CD14-positive monocyte (primary cell): ENCODE measurements around the gene APOBEC3A. TPM values are rescaled to one million over a fixed set of nuclear protein-coding genes. Genes with fewer than 3 reads are reported as not detected.

Experiments
- DNase-seq, 3 donors: peaks; one replicate each; pipeline ENCODE4 v3.0.0-alpha.2; 2011 to 2022
- H2AFZ ChIP-seq: 2 replicates; pipeline ENCODE4 v1.6.0; 2012; ENCODE audit warnings: mild to moderate bottlenecking, low read depth, low read length, inconsistent platforms; ENCODE audit not compliant: insufficient read depth, poor library complexity, severe bottlenecking
- H3K27ac ChIP-seq, 2 donors: 1 replicate in 1 of 2; 2 replicates in 1 of 2; pipeline ENCODE4 v1.5.1; 2012 to 2013; ENCODE audit warnings: low read length in 2 of 2, control low read depth in 1 of 2, inconsistent platforms in 1 of 2, low read depth in 1 of 2, mild to moderate bottlenecking in 1 of 2
- H3K27me3 ChIP-seq, 2 donors: one replicate each; pipeline versions ENCODE4 v1.6.0 to v1.6.1; 2011 to 2013; ENCODE audit warnings: low read length in 2 of 2; ENCODE audit not compliant: control insufficient read depth in 2 of 2, insufficient read depth in 2 of 2
- H3K36me3 ChIP-seq, 2 donors: replicated peaks in 1 of 2; 1 replicate in 1 of 2; 2 replicates in 1 of 2; pipeline versions ENCODE4 v1.5.1 to v1.6.1; 2012 to 2013; ENCODE audit warnings: low read length in 2 of 2, control low read depth in 1 of 2, inconsistent platforms in 1 of 2, mild to moderate bottlenecking in 1 of 2; ENCODE audit not compliant: insufficient read depth in 2 of 2, control insufficient read depth in 1 of 2
- H3K4me1 ChIP-seq, 2 donors: 1 replicate in 1 of 2; 2 replicates in 1 of 2; pipeline versions ENCODE4 v1.5.1 to v1.6.1; 2012 to 2013; ENCODE audit warnings: low read length in 2 of 2, control low read depth in 1 of 2, inconsistent platforms in 1 of 2, mild to moderate bottlenecking in 1 of 2, moderate library complexity in 1 of 2; ENCODE audit not compliant: insufficient read depth in 2 of 2, control insufficient read depth in 1 of 2
- H3K4me2 ChIP-seq: replicated peaks from 2 replicates; pipeline ENCODE3; 2012; ENCODE audit warnings: low read length, moderate library complexity, mild to moderate bottlenecking; ENCODE audit not compliant: poor library complexity, severe bottlenecking; ENCODE audit errors: extremely low read depth
- H3K4me3 ChIP-seq, 3 experiments: fragments of 200-600 bp in 1 of 3; sonication (generic) in 1 of 3; replicated peaks in 1 of 3; 1 replicate in 2 of 3; 2 replicates in 1 of 3; pipeline ENCODE4 v1.5.1; 2011 to 2013; ENCODE audit warnings: low read length in 3 of 3, mild to moderate bottlenecking in 3 of 3, control low read depth in 2 of 3, low read depth in 2 of 3, inconsistent platforms in 1 of 3, moderate library complexity in 1 of 3
- H3K79me2 ChIP-seq: 2 replicates; pipeline ENCODE4 v1.6.0; 2012; ENCODE audit warnings: mild to moderate bottlenecking, control low read depth, inconsistent platforms, low read length, moderate library complexity; ENCODE audit not compliant: insufficient read depth
- H3K9ac ChIP-seq: 2 replicates; pipeline ENCODE4 v1.6.0; 2017; ENCODE audit warnings: low read length, mild to moderate bottlenecking; ENCODE audit not compliant: insufficient read depth, poor library complexity, severe bottlenecking
- H3K9me3 ChIP-seq, 2 donors: replicated peaks in 1 of 2; 1 replicate in 1 of 2; 2 replicates in 1 of 2; pipeline versions ENCODE4 v1.5.1 to v1.6.1; 2012 to 2013; ENCODE audit warnings: low read length in 2 of 2, control low read depth in 1 of 2; ENCODE audit not compliant: control insufficient read depth in 1 of 2, insufficient read depth in 1 of 2
- H4K20me1 ChIP-seq: 2 replicates; pipeline ENCODE4 v1.6.0; 2012; ENCODE audit warnings: mild to moderate bottlenecking, low read length, control low read depth, moderate library complexity; ENCODE audit not compliant: insufficient read depth
- H3K27ac Mint-ChIP-seq, 7 donors: one replicate each; pipeline ENCODE4 v1.8.0; 2020; ENCODE audit warnings: mild to moderate bottlenecking in 7 of 7, mixed read lengths in 7 of 7, moderate library complexity in 6 of 7, inconsistent platforms in 2 of 7
- H3K27me3 Mint-ChIP-seq, 3 donors: one replicate each; pipeline ENCODE4 v1.8.0; 2021 to 2022; ENCODE audit warnings: low read depth in 3 of 3, mild to moderate bottlenecking in 3 of 3, mixed read lengths in 3 of 3, moderate library complexity in 3 of 3, inconsistent platforms in 1 of 3
- H3K36me3 Mint-ChIP-seq, 2 donors: one replicate each; pipeline ENCODE4 v1.8.0; 2020; ENCODE audit warnings: mixed read lengths in 2 of 2, inconsistent platforms in 1 of 2, mild to moderate bottlenecking in 1 of 2
- H3K4me1 Mint-ChIP-seq: one replicate; pipeline ENCODE4 v1.8.0; 2020; ENCODE audit warnings: mild to moderate bottlenecking, mixed read lengths
- H3K4me3 Mint-ChIP-seq, 2 donors: one replicate each; pipeline ENCODE4 v1.8.0; 2020; ENCODE audit warnings: mild to moderate bottlenecking in 2 of 2, mixed read lengths in 2 of 2, moderate library complexity in 1 of 2
- H3K9me3 Mint-ChIP-seq, 7 donors: one replicate each; pipeline ENCODE4 v1.8.0; 2020 to 2022; ENCODE audit warnings: mixed read lengths in 7 of 7, mild to moderate bottlenecking in 6 of 7, moderate library complexity in 6 of 7, inconsistent platforms in 2 of 7
- CTCF ChIP-seq: fragments of 200-600 bp; IDR thresholded peaks from one replicate; pipeline ENCODE4 v1.8.0; 2022; ENCODE audit warnings: antibody characterized with exemption, mild to moderate bottlenecking
- WGBS: methylation state at CpG from one replicate; pipeline ENCODE4 v1.1.5; 2013; ENCODE audit warnings: missing lambda C conversion rate; ENCODE audit not compliant: insufficient coverage; 5-methylcytosine and 5-hydroxymethylcytosine counted together
- intact Hi-C, 2 donors: fragments of 100-400 bp; cut with micrococcal nuclease; formaldehyde crosslinking; loops; one replicate each; pipeline versions ENCODE4 v1.15.0 to v1.15.1; 2023
- polyA plus RNA-seq, 3 donors: library from polyadenylated mRNA; depleted of rRNA in 1 of 3; unstranded in 2 of 3; stranded (reverse) in 1 of 3; fragments of 300-500 nt in 2 of 3; fragments of >200 nt in 1 of 3; fragmentation: Illumina TruSeq in 2 of 3; gene quantifications; 1 replicate in 2 of 3; 2 replicates in 1 of 3; pipeline ENCODE4 v1.2.3, GENCODE V29; 2012 to 2021

The APOBEC3A gene
- polyA plus RNA-seq, 3 donors: 233 to 845 (median 247) TPM

- H3K4me3 Mint-ChIP-seq: no peak overlapping the region
- Histone ChIP-seq H2AFZ (no peak overlapping the region), H3K9me3 (no peaks in the 10 kb centered on the region), H3K9ac (peak overlapping the region; percentile 52), H3K27ac (peak overlapping the region; percentile 80 to 88), H3K36me3 (peaks cover 3 to 15% of the 10 kb centered on the region in 2 donors), H4K20me1 (no peaks in the 10 kb centered on the region), H3K4me2 (no peak overlapping the region), H3K4me3 (peak overlapping the region in 1 of 3 experiments; percentile 33), H3K79me2 (no peaks in the 10 kb centered on the region), H3K27me3 (no peaks in the 10 kb centered on the region), H3K4me1 (peaks cover 72 to 81% of the 10 kb centered on the region in 2 donors)
- peaks cover 4 to 8% (median 5%) of the 10 kb centered on the region in 3 donors for H3K27me3 Mint-ChIP-seq
- DNase-seq: no peak
- peaks cover 42 to 48% of the 10 kb centered on the region in 2 donors for H3K36me3 Mint-ChIP-seq
- 90% methylated on average over 3 of the region's 5 CpGs for WGBS
- H3K9me3 Mint-ChIP-seq: peaks cover 0 to 5% (median 0%) of the 10 kb centered on the region in 7 donors
- peak overlapping the region; percentile 91 to 99 (median 97) for H3K27ac Mint-ChIP-seq
- H3K4me1 Mint-ChIP-seq: peaks cover 84% of the 10 kb centered on the region
- intact Hi-C loops: loop anchor here (2.0 to 5.0 kb wide), 3 partner anchors 14 to 94 kb away; partner anchors contain the start of gene CBX6 (in 1 of the 2)
- no peak for TF ChIP-seq CTCF
Observed at GRCh38 chr22:38966380-38966702, 8.9 kb downstream of the APOBEC3A start.

- Mint-ChIP-seq H3K36me3 (peaks cover 36 to 43% of the 10 kb centered on the region in 2 donors), H3K27me3 (peaks cover 3 to 8% (median 4%) of the 10 kb centered on the region in 3 donors), H3K27ac (peak overlapping the region; percentile 91 to 99 (median 97)), H3K4me3 (peak overlapping the region in 1 of 2 donors; percentile 39), H3K4me1 (peaks cover 90% of the 10 kb centered on the region), H3K9me3 (peaks cover 0 to 5% (median 0%) of the 10 kb centered on the region in 7 donors)
- WGBS: 94% methylated on average over 7 of the region's 7 CpGs
- H4K20me1 ChIP-seq: no peaks in the 10 kb centered on the region
- peaks cover under 1 to 11% of the 10 kb centered on the region in 2 donors for H3K36me3 ChIP-seq
- no peak for DNase-seq
- no peak overlapping the region for H2AFZ ChIP-seq
- intact Hi-C loops: loop anchor here (2.0 to 5.0 kb wide), 3 partner anchors 14 to 95 kb away; partner anchors contain the start of gene CBX6 (in 1 of the 2)
- H3K27me3 ChIP-seq: no peaks in the 10 kb centered on the region
- no peaks in the 10 kb centered on the region for H3K79me2 ChIP-seq
- H3K9ac ChIP-seq: peak overlapping the region; percentile 52
- TF ChIP-seq CTCF: no peak
- H3K4me2 ChIP-seq: peak overlapping the region; percentile 26
- peak overlapping the region in 1 of 3 experiments; percentile 33 for H3K4me3 ChIP-seq
- H3K27ac ChIP-seq: peak overlapping the region; percentile 80 to 88
- H3K9me3 ChIP-seq: no peaks in the 10 kb centered on the region
- peaks cover 78 to 87% of the 10 kb centered on the region in 2 donors for H3K4me1 ChIP-seq
Observed at GRCh38 chr22:38966942-38967341, 9.5 kb downstream of the APOBEC3A start.
